Calu3 (cell line): ENCODE results near the gene TAOK1. TPM values are rescaled to one million over a fixed set of nuclear protein-coding genes. Genes with fewer than 3 reads are reported as not detected.

Experiments
- BruUV-seq: library from RNA; stranded (reverse); fragments of 400-500 nt; replicated peaks from 2 replicates; lab custom pipeline; 2021; lab: Mats Ljungman, UMichigan
- CTCF ChIA-PET: fragments of 300-600 bp; sonication (Branson Sonifier 250); formaldehyde crosslinking; loops from one replicate; lab custom pipeline; 2022; ENCODE audit warnings: antibody characterized with exemption; lab: Charles Lee
- DNase-seq: peaks from one replicate; pipeline ENCODE4 v3.0.0; 2022
- H3K27ac Mint-ChIP-seq: one replicate; pipeline ENCODE4 v1.8.0; 2022; ENCODE audit warnings: mixed read lengths; ENCODE audit not compliant: unreplicated experiment
- H3K27me3 Mint-ChIP-seq: one replicate; pipeline ENCODE4 v1.8.0; 2022; ENCODE audit warnings: mixed read lengths; ENCODE audit not compliant: unreplicated experiment
- H3K36me3 Mint-ChIP-seq: one replicate; pipeline ENCODE4 v1.8.0; 2022; ENCODE audit warnings: mild to moderate bottlenecking, moderate library complexity, mixed read lengths; ENCODE audit not compliant: insufficient read depth, unreplicated experiment
- H3K4me1 Mint-ChIP-seq: one replicate; pipeline ENCODE4 v1.8.0; 2022; ENCODE audit warnings: mild to moderate bottlenecking, low read depth, mixed read lengths; ENCODE audit not compliant: unreplicated experiment
- H3K4me3 Mint-ChIP-seq: one replicate; pipeline ENCODE4 v1.8.0; 2022; ENCODE audit warnings: mild to moderate bottlenecking, low read depth, moderate library complexity, mixed read lengths; ENCODE audit not compliant: unreplicated experiment
- H3K9me3 Mint-ChIP-seq: one replicate; pipeline ENCODE4 v1.8.0; 2022; ENCODE audit warnings: low read depth, mixed read lengths; ENCODE audit not compliant: unreplicated experiment
- CTCF ChIP-seq: fragments of 200-600 bp; IDR thresholded peaks from one replicate; pipeline ENCODE4 v1.8.0; 2022; ENCODE audit warnings: antibody characterized with exemption; ENCODE audit not compliant: unreplicated experiment
- intact Hi-C: fragments of 100-400 bp; cut with micrococcal nuclease; formaldehyde crosslinking; loops from one replicate; pipeline ENCODE4 v1.10.0; 2022; ENCODE audit not compliant: unreplicated experiment
- total RNA-seq: library from RNA; stranded (reverse); gene quantifications from 2 replicates; pipeline ENCODE4 v1.2.3, GENCODE V29; 2022

The TAOK1 gene
- total RNA-seq, 1 experiment from 2014 or later: 78.1 TPM

- TF ChIP-seq CTCF: no peak
- no peaks in the 10 kb centered on the region for H3K4me1 Mint-ChIP-seq
- CTCF ChIA-PET: no interaction called here
- intact Hi-C loops: no loop called here
- DNase-seq: no peak
- no peak overlapping the region for H3K27ac Mint-ChIP-seq
- no peaks in the 10 kb centered on the region for H3K27me3 Mint-ChIP-seq
- H3K36me3 Mint-ChIP-seq: peaks cover 51% of the 10 kb centered on the region
- H3K4me3 Mint-ChIP-seq: no peak overlapping the region
- H3K9me3 Mint-ChIP-seq: no peaks in the 10 kb centered on the region
- no TSS peak for BruUV-seq
These were observed 181.9 kb downstream of the TAOK1 start for GRCh38 chr17:29571883-29572681.

DNA sequence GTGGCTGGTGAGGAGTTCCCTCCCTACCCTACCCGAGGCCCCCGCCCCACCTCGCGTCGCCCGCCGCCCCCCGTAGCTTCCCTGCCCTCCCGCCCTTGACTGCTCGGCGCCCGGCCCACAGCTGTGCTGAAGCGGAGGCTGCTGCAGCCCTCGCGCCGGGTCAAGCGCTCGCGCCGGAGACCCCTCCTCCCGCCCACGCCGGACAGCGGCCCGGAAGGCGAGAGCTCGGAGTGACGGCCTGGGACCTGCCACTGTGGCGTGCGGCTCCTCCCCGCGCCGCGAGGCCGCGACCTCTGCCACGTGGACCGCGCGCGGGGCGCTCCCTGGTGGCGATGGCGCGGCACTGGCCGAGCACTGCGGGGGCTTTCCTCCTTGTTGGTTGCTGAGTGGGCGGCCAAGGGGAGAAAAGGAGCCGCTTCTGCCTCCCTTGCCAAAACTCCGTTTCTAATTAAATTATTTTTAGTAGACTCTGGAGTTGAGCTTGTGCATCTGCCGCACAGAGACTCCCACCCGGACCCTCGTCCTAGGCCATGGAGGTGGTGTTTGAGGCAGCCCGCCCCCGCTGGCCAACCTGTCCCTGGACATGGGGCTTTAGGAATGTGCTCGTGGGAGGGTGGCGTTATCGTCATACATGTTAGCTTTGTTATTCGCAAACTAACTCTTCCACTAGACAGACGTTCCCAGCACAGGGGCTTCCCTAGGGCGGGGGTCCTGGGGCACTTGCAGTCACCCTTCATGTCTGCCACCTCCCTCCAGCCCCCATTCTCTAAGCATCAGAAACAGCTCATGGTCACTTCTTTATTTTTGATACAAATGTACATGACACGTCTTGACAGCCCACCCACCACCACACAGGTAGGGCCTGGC, 182.8 kb downstream of the TAOK1 start:
- intact Hi-C loops: no loop called here
- DNase-seq: no peak
- peak overlapping the region; percentile 18 for H3K4me3 Mint-ChIP-seq
- BruUV-seq: no TSS peak
- no peaks in the 10 kb centered on the region for H3K4me1 Mint-ChIP-seq
- TF ChIP-seq CTCF: no peak
- CTCF ChIA-PET: interaction anchor here (0.6 kb wide), 1 partner anchor 1278 kb away, joined by 3 read pairs; no protein-coding TSS in a partner anchor
- H3K9me3 Mint-ChIP-seq: no peaks in the 10 kb centered on the region
- no peak overlapping the region for H3K27ac Mint-ChIP-seq
- peaks cover 42% of the 10 kb centered on the region for H3K36me3 Mint-ChIP-seq
- no peaks in the 10 kb centered on the region for H3K27me3 Mint-ChIP-seq

- no peaks in the 10 kb centered on the region for H3K9me3 Mint-ChIP-seq
- TF ChIP-seq CTCF: no peak
- no peak for DNase-seq
- H3K36me3 Mint-ChIP-seq: peaks cover 36% of the 10 kb centered on the region
- no peaks in the 10 kb centered on the region for H3K27me3 Mint-ChIP-seq
- H3K27ac Mint-ChIP-seq: no peak overlapping the region
- intact Hi-C loops: no loop called here
- peak overlapping the region; percentile 18 for H3K4me3 Mint-ChIP-seq
- no TSS peak for BruUV-seq
- no peaks in the 10 kb centered on the region for H3K4me1 Mint-ChIP-seq
- CTCF ChIA-PET: interaction anchor here (0.6 kb wide), 2 partner anchors 44 to 1278 kb away, joined by 3 read pairs; no protein-coding TSS in a partner anchor
These were observed 183.4 kb downstream of the TAOK1 start for GRCh38 chr17:29573558-29573869.

GRCh38 chr17:29573871-29574731, 183.9 kb downstream of the TAOK1 start:
- no peak overlapping the region for H3K4me3 Mint-ChIP-seq
- peaks cover 30% of the 10 kb centered on the region for H3K36me3 Mint-ChIP-seq
- no peaks in the 10 kb centered on the region for H3K4me1 Mint-ChIP-seq
- no peak for DNase-seq
- H3K27ac Mint-ChIP-seq: no peak overlapping the region
- H3K27me3 Mint-ChIP-seq: no peaks in the 10 kb centered on the region
- intact Hi-C loops: no loop called here
- no peaks in the 10 kb centered on the region for H3K9me3 Mint-ChIP-seq
- no peak for TF ChIP-seq CTCF
- CTCF ChIA-PET: interaction anchor here (0.6 kb wide), 2 partner anchors 43 to 1277 kb away, joined by 3 read pairs; no protein-coding TSS in a partner anchor
- BruUV-seq: TSS peak; percentile 46
